ENCODE data around the gene MCEMP1.

MCEMP1 gene

GRCh38 chr19:7676854-7677253, at the start of gene MCEMP1:
MCEMP1 (plus strand) TSS chr19:7677090; CDS start chr19:7677121, 31 bp downstream.
- DNase-seq (ENCODE audit: low read depth) = no peak

GRCh38 chr19:7627166-7627565, 49.7 kb upstream of the MCEMP1 start:
- DNase-seq (ENCODE audit: low read depth) = no peak

GRCh38 chr19:7628589-7629311, 48.1 kb upstream of the MCEMP1 start:
- DNase-seq (ENCODE audit: low read depth) = no peak

GRCh38 chr19:7629347-7630054, 47.4 kb upstream of the MCEMP1 start, which contains the start of the genes PET100 and XAB2:
PET100 (plus strand) TSS chr19:7629793; CDS start chr19:7629834, 41 bp downstream.
XAB2 (minus strand) TSS chr19:7629545; CDS start chr19:7629527, 18 bp downstream.
- DNase-seq (ENCODE audit: low read depth) = peak; percentile 81

GRCh38 chr19:7631577-7631976, 45.3 kb upstream of the MCEMP1 start:
- no peak for DNase-seq (ENCODE audit: low read depth)

- DNase-seq (ENCODE audit: low read depth) = no peak
These were observed 44.3 kb upstream of the MCEMP1 start for GRCh38 chr19:7632340-7633203.

GRCh38 chr19:7633698-7634097, 43.2 kb upstream of the MCEMP1 start, which contains the start of gene PCP2:
PCP2 (minus strand) TSS chr19:7633719; CDS start chr19:7633457, 262 bp downstream.
- no peak for DNase-seq (ENCODE audit: low read depth)

GRCh38 chr19:7635670-7636069, 41.2 kb upstream of the MCEMP1 start:
- no peak for DNase-seq (ENCODE audit: low read depth)

GRCh38 chr19:7636317-7636690, 40.6 kb upstream of the MCEMP1 start:
- no peak for DNase-seq (ENCODE audit: low read depth)

GRCh38 chr19:7636691-7637373, 40.1 kb upstream of the MCEMP1 start, which contains the start of gene STXBP2:
STXBP2 (plus strand) TSS chr19:7637110; CDS start chr19:7637150, 40 bp downstream.
- DNase-seq (ENCODE audit: low read depth) = peak; percentile 85

GRCh38 chr19:7637374-7638256, 39.3 kb upstream of the MCEMP1 start:
- DNase-seq (ENCODE audit: low read depth) = no peak

- DNase-seq (ENCODE audit: low read depth) = no peak
These were observed 38.0 kb upstream of the MCEMP1 start for GRCh38 chr19:7638802-7639465.

- DNase-seq (ENCODE audit: low read depth) = no peak
These were observed 37.0 kb upstream of the MCEMP1 start for GRCh38 chr19:7639863-7640348.

GRCh38 chr19:7640803-7641202, 36.1 kb upstream of the MCEMP1 start:
- DNase-seq (ENCODE audit: low read depth) = no peak

- DNase-seq (ENCODE audit: low read depth) = no peak
These were observed 35.3 kb upstream of the MCEMP1 start for GRCh38 chr19:7641290-7642276.

GRCh38 chr19:7642295-7643030, 34.4 kb upstream of the MCEMP1 start:
- no peak for DNase-seq (ENCODE audit: low read depth)

GRCh38 chr19:7643031-7643415, 33.9 kb upstream of the MCEMP1 start:
- no peak for DNase-seq (ENCODE audit: low read depth)
